ENCODE data around the gene TMEM86B. TPM values are rescaled to one million over a fixed set of nuclear protein-coding genes. Genes with fewer than 3 reads are reported as not detected.

Gene TMEM86B
- total RNA-seq, 2 experiments from 2014 or later = 11.7 to 11.8 TPM

DNA sequence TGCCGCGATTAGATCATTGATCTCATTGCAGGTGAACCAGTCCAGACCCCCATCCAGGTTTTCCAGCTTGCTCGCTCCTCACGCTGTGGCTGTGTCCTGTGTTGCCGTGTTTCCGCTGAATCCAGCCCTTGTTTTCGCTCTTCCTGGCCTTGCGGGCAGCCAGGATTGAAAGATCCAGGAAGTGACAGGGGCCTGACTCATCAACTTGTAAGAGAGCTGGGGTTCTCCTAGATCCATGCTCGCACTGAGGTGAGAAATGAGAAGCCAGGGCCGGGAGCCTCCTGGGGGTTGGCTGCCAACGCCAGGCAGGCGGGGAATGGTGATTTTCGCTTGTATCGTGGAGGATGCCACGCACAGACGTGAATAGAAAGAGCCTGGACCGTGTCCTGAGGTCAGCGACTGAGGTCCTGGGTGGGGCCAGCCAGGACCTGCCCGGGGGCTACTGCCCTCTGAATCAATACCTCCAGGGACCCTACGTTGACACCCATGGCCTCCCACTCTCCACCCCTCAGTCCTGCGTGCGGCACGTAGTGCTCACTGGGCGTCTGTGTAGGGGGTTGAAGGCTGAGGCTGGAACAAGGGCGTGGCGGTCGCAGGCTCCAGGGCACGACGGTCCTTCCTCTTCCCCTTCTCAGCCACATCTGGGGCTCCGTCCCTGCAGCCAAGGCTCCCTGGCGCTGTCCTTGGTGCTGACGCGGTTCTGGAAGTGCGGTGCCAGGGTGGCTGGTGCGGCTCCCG lies 11.9 kb downstream of the TMEM86B start:
- Histone ChIP-seq H3K36me3 (ENCODE audit: insufficient read depth, low read length) (no peaks in the 10 kb centered on the region), H3K27ac (ENCODE audit: low read depth in 1 of 2, low read length in 2 of 2) (no peak overlapping the region), H3K27me3 (ENCODE audit: control insufficient read depth in 1 of 2, insufficient read depth in 2 of 2, low read length in 2 of 2) (peaks cover 3 to 7% of the 10 kb centered on the region in 2 experiments), H3K9me3 (ENCODE audit: control insufficient read depth in 1 of 2, insufficient read depth in 1 of 2, low read length in 2 of 2) (peaks cover 6 to 43% of the 10 kb centered on the region in 2 experiments), H3K4me1 (ENCODE audit: insufficient read depth, low read length) (peaks cover 13% of the 10 kb centered on the region), H3K4me3 (ENCODE audit: low read length) (no peak overlapping the region)
- ATAC-seq (ENCODE audit: poor library complexity) (peak; percentile 72), DNase-seq (peak in 13 of 14 experiments; percentile 13 to 69 (median 35))
- intact Hi-C loops (cut with DNase I, micrococcal nuclease) = loop anchor here in 1 of 2 experiments (5.0 kb wide), 1 partner anchor 36 kb away; no protein-coding TSS in a partner anchor
- Mint-ChIP-seq H3K9me3 (peaks cover 4% of the 10 kb centered on the region), H3K27me3 (peaks cover 29% of the 10 kb centered on the region), H3K36me3 (ENCODE audit: low read depth) (peaks cover 12% of the 10 kb centered on the region), H3K4me1 (ENCODE audit: low read depth) (peaks cover 11% of the 10 kb centered on the region), H3K4me3 (no peak overlapping the region), H3K27ac (no peak overlapping the region)
- POLR2A ChIA-PET = interaction anchor here (1.6 kb wide), 1 partner anchor 43 kb away, joined by 3 read pairs; no protein-coding TSS in a partner anchor
- TF ChIP-seq, protein P1, sequence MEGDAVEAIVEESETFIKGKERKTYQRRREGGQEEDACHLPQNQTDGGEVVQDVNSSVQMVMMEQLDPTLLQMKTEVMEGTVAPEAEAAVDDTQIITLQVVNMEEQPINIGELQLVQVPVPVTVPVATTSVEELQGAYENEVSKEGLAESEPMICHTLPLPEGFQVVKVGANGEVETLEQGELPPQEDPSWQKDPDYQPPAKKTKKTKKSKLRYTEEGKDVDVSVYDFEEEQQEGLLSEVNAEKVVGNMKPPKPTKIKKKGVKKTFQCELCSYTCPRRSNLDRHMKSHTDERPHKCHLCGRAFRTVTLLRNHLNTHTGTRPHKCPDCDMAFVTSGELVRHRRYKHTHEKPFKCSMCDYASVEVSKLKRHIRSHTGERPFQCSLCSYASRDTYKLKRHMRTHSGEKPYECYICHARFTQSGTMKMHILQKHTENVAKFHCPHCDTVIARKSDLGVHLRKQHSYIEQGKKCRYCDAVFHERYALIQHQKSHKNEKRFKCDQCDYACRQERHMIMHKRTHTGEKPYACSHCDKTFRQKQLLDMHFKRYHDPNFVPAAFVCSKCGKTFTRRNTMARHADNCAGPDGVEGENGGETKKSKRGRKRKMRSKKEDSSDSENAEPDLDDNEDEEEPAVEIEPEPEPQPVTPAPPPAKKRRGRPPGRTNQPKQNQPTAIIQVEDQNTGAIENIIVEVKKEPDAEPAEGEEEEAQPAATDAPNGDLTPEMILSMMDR (IDR thresholded peaks at IDR 0.05) = no peak
- CTCF ChIA-PET = no interaction called here

DNA sequence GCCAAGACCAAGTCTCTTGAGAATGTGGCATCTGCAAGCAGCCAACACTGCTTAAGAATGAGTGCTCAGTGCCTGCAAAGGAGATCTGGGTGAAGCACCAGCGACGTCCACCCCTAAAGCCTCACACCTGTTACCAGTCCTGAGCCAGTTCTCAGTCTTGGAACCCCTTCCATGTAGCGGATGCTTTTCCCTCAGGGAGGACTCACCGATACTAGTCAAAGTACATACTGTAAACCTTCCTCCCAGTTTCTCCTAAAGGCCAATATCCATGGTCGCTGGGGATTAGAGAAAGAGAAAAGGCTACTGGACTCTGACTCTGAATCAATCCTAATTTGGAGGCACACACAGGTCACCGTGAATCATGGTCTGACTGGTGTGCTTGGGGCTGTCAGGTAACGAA lies 15.0 kb downstream of the TMEM86B start:
- H3K4me3 Mint-ChIP-seq = no peak overlapping the region
- H3K4me1 Mint-ChIP-seq (ENCODE audit: low read depth) = peaks cover 11% of the 10 kb centered on the region
- POLR2A ChIA-PET = no interaction called here

DNA sequence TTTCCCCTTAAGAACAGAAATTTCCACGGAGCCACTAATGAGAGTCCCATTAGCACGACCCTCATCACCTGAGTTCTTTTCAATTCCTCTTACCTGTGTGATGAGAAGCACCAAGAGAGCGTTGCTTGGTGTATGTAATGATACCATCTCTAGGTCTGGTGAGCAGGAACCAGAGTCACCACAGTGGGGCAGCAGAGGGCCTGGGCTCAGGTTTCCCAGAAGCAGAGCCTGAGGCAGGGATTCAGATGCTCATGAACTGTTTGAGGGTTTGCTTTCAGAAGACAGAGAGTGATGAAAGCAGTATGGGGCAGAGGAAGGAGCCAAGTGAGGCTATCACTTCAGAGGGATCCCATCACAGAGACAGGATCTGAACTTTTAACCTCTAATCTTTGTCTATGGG lies 16.1 kb downstream of the TMEM86B start:
- ATAC-seq (ENCODE audit: poor library complexity) (no peak), DNase-seq (peak in 9 of 14 experiments; percentile 4 to 53 (median 28))
- no peaks in the 10 kb centered on the region for H3K36me3 Mint-ChIP-seq (ENCODE audit: low read depth)
- H3K4me3 Mint-ChIP-seq = no peak overlapping the region
- peaks cover 11% of the 10 kb centered on the region for H3K4me1 Mint-ChIP-seq (ENCODE audit: low read depth)
- Histone ChIP-seq H3K36me3 (ENCODE audit: insufficient read depth, low read length) (no peaks in the 10 kb centered on the region), H3K27ac (ENCODE audit: low read depth in 1 of 2, low read length in 2 of 2) (no peak overlapping the region), H3K4me1 (ENCODE audit: insufficient read depth, low read length) (peaks cover 13% of the 10 kb centered on the region), H3K27me3 (ENCODE audit: control insufficient read depth in 1 of 2, insufficient read depth in 2 of 2, low read length in 2 of 2) (peaks cover 3 to 7% of the 10 kb centered on the region in 2 experiments), H3K9me3 (ENCODE audit: control insufficient read depth in 1 of 2, insufficient read depth in 1 of 2, low read length in 2 of 2) (peaks cover 6 to 35% of the 10 kb centered on the region in 2 experiments), H3K4me3 (ENCODE audit: low read length) (no peak overlapping the region)
- CTCF ChIA-PET = no interaction called here
- TF ChIP-seq, protein P1 (IDR thresholded peaks at IDR 0.05) = no peak
- intact Hi-C loops (cut with DNase I, micrococcal nuclease) = no loop called here
- POLR2A ChIA-PET = no interaction called here
- H3K9me3 Mint-ChIP-seq = peaks cover 4% of the 10 kb centered on the region
- no peak overlapping the region for H3K27ac Mint-ChIP-seq
- peaks cover 43% of the 10 kb centered on the region for H3K27me3 Mint-ChIP-seq

More for the DNA sequence above, 15.0 kb downstream of the TMEM86B start:
- H3K27me3 Mint-ChIP-seq = peaks cover 43% of the 10 kb centered on the region
- Histone ChIP-seq H3K9me3 (ENCODE audit: control insufficient read depth in 1 of 2, insufficient read depth in 1 of 2, low read length in 2 of 2) (peaks cover 6 to 37% of the 10 kb centered on the region in 2 experiments), H3K27me3 (ENCODE audit: control insufficient read depth in 1 of 2, insufficient read depth in 2 of 2, low read length in 2 of 2) (peaks cover 3 to 7% of the 10 kb centered on the region in 2 experiments), H3K27ac (ENCODE audit: low read depth in 1 of 2, low read length in 2 of 2) (no peak overlapping the region), H3K36me3 (ENCODE audit: insufficient read depth, low read length) (no peaks in the 10 kb centered on the region), H3K4me1 (ENCODE audit: insufficient read depth, low read length) (peaks cover 13% of the 10 kb centered on the region), H3K4me3 (ENCODE audit: low read length) (no peak overlapping the region)
- no peaks in the 10 kb centered on the region for H3K36me3 Mint-ChIP-seq (ENCODE audit: low read depth)
- peaks cover 4% of the 10 kb centered on the region for H3K9me3 Mint-ChIP-seq
- no peak for ATAC-seq (ENCODE audit: poor library complexity)
- intact Hi-C loops (cut with DNase I, micrococcal nuclease) = no loop called here
- no peak overlapping the region for H3K27ac Mint-ChIP-seq
- DNase-seq = no peak
- TF ChIP-seq, protein P1 (IDR thresholded peaks at IDR 0.05) = no peak
- CTCF ChIA-PET = no interaction called here
